ENCODE results near the gene LGMN.

The LGMN gene

DNA sequence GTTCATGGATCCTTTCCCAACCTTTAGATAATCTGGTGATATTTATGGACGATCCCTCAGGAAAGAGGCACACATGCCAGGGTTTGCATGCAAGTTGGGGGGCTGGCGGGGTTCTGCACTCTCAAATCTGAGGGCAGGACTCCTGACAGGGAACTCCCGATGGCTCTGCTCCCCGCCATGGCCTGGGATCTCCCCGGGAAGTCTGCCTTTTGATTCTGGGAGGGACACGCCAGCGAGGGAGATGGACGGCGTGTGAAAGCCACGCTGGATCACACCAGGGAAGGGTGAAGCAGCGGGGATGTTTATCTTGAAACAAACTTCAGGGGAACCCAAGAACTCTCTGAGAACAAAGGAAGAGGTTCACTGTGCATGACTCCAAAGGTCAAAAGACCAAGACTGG lies 43.6 kb downstream of the LGMN start:
- WGBS = 96% methylated on average over 11 of the region's 11 CpGs
- Histone ChIP-seq H3K4me2 (ENCODE audit: low read length, poor library complexity, severe bottlenecking) (no peak overlapping the region), H2AK5ac (ENCODE audit: low read length, severe bottlenecking) (no peak overlapping the region), H2BK120ac (ENCODE audit: low read depth, low read length) (no peak overlapping the region), H3K27ac (ENCODE audit: low read length, poor library complexity, severe bottlenecking) (no peak overlapping the region), H2AFZ (ENCODE audit: low read depth, low read length) (no peak overlapping the region), H2BK12ac (ENCODE audit: low read length in 2 of 2) (no peak overlapping the region), H2BK15ac (ENCODE audit: low read depth, poor library complexity, severe bottlenecking) (no peak overlapping the region), H3K9ac (ENCODE audit: low read length) (no peak overlapping the region), H3K4me3 (ENCODE audit: insufficient read depth in 1 of 2, low read depth in 1 of 2, low read length in 2 of 2) (no peak overlapping the region), H4K91ac (ENCODE audit: low read length) (no peak overlapping the region), H2BK5ac (ENCODE audit: low read depth, low read length, poor library complexity, severe bottlenecking) (no peak overlapping the region), H4K8ac (ENCODE audit: low read length) (no peak overlapping the region), H3K23ac (ENCODE audit: low read length in 2 of 2) (no peak overlapping the region), H3K27me3 (ENCODE audit: control insufficient read depth in 1 of 2, insufficient read depth in 1 of 2, low read length in 2 of 2) (no peaks in the 10 kb centered on the region), H3K18ac (ENCODE audit: low read depth in 1 of 2, low read length in 2 of 2) (no peak overlapping the region), H3K9me3 (ENCODE audit: control insufficient read depth, low read length) (no peaks in the 10 kb centered on the region), H3K4ac (ENCODE audit: low read depth in 1 of 2, low read length in 2 of 2) (no peak overlapping the region), H3K79me1 (replicated peaks; ENCODE audit: low read length, poor library complexity, severe bottlenecking) (no peaks in the 10 kb centered on the region), H3K14ac (ENCODE audit: low read length in 2 of 2) (no peak overlapping the region), H3K4me1 (ENCODE audit: control insufficient read depth, insufficient read depth, low read depth, low read length) (peaks cover 2% of the 10 kb centered on the region), H3K36me3 (ENCODE audit: control insufficient read depth in 1 of 2, insufficient read depth in 2 of 2, low read depth in 1 of 2, low read length in 2 of 2) (peaks cover 20 to 32% of the 10 kb centered on the region in 2 experiments)
- no peak for DNase-seq

DNA sequence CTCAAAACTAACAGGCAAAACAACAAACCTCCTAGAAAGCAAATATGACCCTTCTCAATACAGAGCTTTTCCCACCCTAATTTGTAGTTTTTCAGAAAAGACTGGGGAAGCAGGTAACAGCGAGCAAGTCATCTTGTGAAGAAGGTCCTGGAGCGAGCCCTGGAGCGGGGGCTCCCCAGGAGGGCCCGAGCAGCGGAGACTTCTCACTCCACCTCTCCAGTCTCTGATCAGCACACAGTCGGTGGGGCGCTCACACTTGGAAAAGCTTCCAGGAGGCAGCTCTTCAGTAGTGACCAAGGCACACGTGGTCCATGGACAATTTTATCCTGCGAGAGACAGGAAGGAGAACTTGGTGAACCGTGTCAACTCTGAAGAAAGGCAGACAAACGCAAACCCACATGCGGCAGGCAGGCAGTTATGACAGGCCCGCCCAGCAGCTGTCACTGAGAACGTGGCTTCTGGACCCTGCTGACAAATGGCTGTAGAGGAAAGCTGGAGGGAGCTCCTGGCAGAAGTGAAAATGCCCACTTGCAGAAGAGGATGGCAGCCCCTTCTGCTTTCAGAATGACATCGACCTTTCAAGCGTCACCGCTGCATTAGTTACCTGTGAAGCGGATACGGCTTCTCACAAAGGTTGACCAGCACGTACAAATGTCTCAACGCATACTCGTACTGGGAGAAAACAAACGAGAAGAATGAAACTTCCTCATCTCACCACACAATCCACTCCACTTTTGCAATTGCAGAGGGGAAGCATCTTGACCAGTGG lies 44.2 kb downstream of the LGMN start:
- no peaks in the 10 kb centered on the region for H3K9me3 ChIP-seq (ENCODE audit: control insufficient read depth, low read length)
- 90% methylated on average over 23 of the region's 23 CpGs for WGBS
- no peak overlapping the region for H3K4me3 ChIP-seq (ENCODE audit: insufficient read depth in 1 of 2, low read depth in 1 of 2, low read length in 2 of 2)
- H4K91ac ChIP-seq (ENCODE audit: low read length) = no peak overlapping the region
- no peak overlapping the region for H3K9ac ChIP-seq (ENCODE audit: low read length)
- H4K8ac ChIP-seq (ENCODE audit: low read length) = no peak overlapping the region
- no peak overlapping the region for H3K27ac ChIP-seq (ENCODE audit: low read length, poor library complexity, severe bottlenecking)
- H3K14ac ChIP-seq (ENCODE audit: low read length in 2 of 2) = no peak overlapping the region
- no peak overlapping the region for H3K4me2 ChIP-seq (ENCODE audit: low read length, poor library complexity, severe bottlenecking)
- H2BK15ac ChIP-seq (ENCODE audit: low read depth, poor library complexity, severe bottlenecking) = no peak overlapping the region
- no peak overlapping the region for H3K4ac ChIP-seq (ENCODE audit: low read depth in 1 of 2, low read length in 2 of 2)
- no peak overlapping the region for H3K23ac ChIP-seq (ENCODE audit: low read length in 2 of 2)
- no peak overlapping the region for H2AK5ac ChIP-seq (ENCODE audit: low read length, severe bottlenecking)
- no peak for DNase-seq
- no peak overlapping the region for H2BK5ac ChIP-seq (ENCODE audit: low read depth, low read length, poor library complexity, severe bottlenecking)
- peaks cover 2% of the 10 kb centered on the region for H3K4me1 ChIP-seq (ENCODE audit: control insufficient read depth, insufficient read depth, low read depth, low read length)
- no peak overlapping the region for H2BK12ac ChIP-seq (ENCODE audit: low read length in 2 of 2)
- no peak overlapping the region for H3K18ac ChIP-seq (ENCODE audit: low read depth in 1 of 2, low read length in 2 of 2)
- no peaks in the 10 kb centered on the region for H3K79me1 ChIP-seq (replicated peaks; ENCODE audit: low read length, poor library complexity, severe bottlenecking)
- peaks cover 20 to 27% of the 10 kb centered on the region in 2 experiments for H3K36me3 ChIP-seq (ENCODE audit: control insufficient read depth in 1 of 2, insufficient read depth in 2 of 2, low read depth in 1 of 2, low read length in 2 of 2)
- no peaks in the 10 kb centered on the region for H3K27me3 ChIP-seq (ENCODE audit: control insufficient read depth in 1 of 2, insufficient read depth in 1 of 2, low read length in 2 of 2)
- H2BK120ac ChIP-seq (ENCODE audit: low read depth, low read length) = no peak overlapping the region
- peak overlapping the region; percentile 31 for H2AFZ ChIP-seq (ENCODE audit: low read depth, low read length)

DNA sequence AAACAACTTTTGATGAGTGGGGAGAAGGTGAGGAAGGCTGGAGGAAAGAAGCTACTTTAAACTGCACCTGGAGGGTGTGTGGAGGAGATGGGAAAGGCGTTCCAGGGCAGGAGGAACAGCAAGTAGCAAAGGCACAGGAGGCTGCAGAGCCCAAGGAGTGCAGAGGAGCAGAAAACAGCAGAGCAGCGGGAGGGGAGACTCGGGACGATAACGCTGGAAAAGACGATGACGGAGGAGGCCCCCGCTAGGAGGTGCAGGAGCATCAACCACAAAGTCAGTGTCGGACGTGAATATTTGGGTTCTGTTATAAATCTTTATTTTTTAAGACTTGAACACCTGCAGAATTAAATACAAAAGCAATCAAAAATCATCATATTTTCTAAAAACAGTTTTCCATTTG lies 44.9 kb downstream of the LGMN start:
- Histone ChIP-seq H3K4me3 (ENCODE audit: insufficient read depth in 1 of 2, low read depth in 1 of 2, low read length in 2 of 2) (no peak overlapping the region), H3K23ac (ENCODE audit: low read length in 2 of 2) (no peak overlapping the region), H3K27me3 (ENCODE audit: control insufficient read depth in 1 of 2, insufficient read depth in 1 of 2, low read length in 2 of 2) (no peaks in the 10 kb centered on the region), H2BK12ac (ENCODE audit: low read length in 2 of 2) (no peak overlapping the region), H4K91ac (ENCODE audit: low read length) (no peak overlapping the region), H3K9me3 (ENCODE audit: control insufficient read depth, low read length) (no peaks in the 10 kb centered on the region), H3K36me3 (ENCODE audit: control insufficient read depth in 1 of 2, insufficient read depth in 2 of 2, low read depth in 1 of 2, low read length in 2 of 2) (peaks cover 20 to 27% of the 10 kb centered on the region in 2 experiments), H2BK120ac (ENCODE audit: low read depth, low read length) (no peak overlapping the region), H3K18ac (ENCODE audit: low read depth in 1 of 2, low read length in 2 of 2) (no peak overlapping the region), H3K9ac (ENCODE audit: low read length) (no peak overlapping the region), H3K4me1 (ENCODE audit: control insufficient read depth, insufficient read depth, low read depth, low read length) (no peaks in the 10 kb centered on the region), H3K14ac (ENCODE audit: low read length in 2 of 2) (no peak overlapping the region), H3K4me2 (ENCODE audit: low read length, poor library complexity, severe bottlenecking) (no peak overlapping the region), H3K4ac (ENCODE audit: low read depth in 1 of 2, low read length in 2 of 2) (no peak overlapping the region), H2BK5ac (ENCODE audit: low read depth, low read length, poor library complexity, severe bottlenecking) (no peak overlapping the region), H3K27ac (ENCODE audit: low read length, poor library complexity, severe bottlenecking) (no peak overlapping the region), H4K8ac (ENCODE audit: low read length) (no peak overlapping the region), H3K79me1 (replicated peaks; ENCODE audit: low read length, poor library complexity, severe bottlenecking) (no peaks in the 10 kb centered on the region), H2AK5ac (ENCODE audit: low read length, severe bottlenecking) (no peak overlapping the region), H2BK15ac (ENCODE audit: low read depth, poor library complexity, severe bottlenecking) (peak overlapping the region; percentile 20), H2AFZ (ENCODE audit: low read depth, low read length) (no peak overlapping the region)
- no peak for DNase-seq
- 97% methylated on average over 2 of the region's 10 CpGs for WGBS

DNA sequence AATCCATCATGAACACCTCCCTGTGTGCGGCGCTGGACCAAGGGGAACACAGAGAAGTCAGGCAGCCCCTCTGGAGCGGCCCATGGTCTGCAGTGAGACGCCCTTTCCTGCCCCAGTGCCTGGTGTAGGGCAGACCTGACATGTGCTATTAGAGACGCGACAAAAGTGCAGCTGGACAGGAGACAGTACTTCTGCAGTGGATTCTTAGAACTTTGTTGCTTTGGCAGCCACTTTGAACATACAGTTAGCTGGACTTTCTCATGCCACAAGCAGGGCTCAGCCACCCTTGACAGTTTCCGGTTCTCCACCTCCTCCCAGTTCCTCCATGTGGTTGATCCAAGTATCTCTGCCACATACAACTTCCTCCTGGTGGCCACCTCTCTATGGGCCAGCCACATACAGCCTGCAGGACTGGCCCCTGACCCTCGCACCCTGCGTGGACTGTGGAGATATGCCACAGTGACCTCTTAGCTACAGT lies 45.9 kb downstream of the LGMN start:
- Histone ChIP-seq H3K23ac (ENCODE audit: low read length in 2 of 2) (no peak overlapping the region), H3K4me3 (ENCODE audit: insufficient read depth in 1 of 2, low read depth in 1 of 2, low read length in 2 of 2) (no peak overlapping the region), H3K27me3 (ENCODE audit: control insufficient read depth in 1 of 2, insufficient read depth in 1 of 2, low read length in 2 of 2) (peaks cover 0 to 2% of the 10 kb centered on the region in 2 experiments), H2BK12ac (ENCODE audit: low read length in 2 of 2) (no peak overlapping the region), H3K18ac (ENCODE audit: low read depth in 1 of 2, low read length in 2 of 2) (no peak overlapping the region), H2BK120ac (ENCODE audit: low read depth, low read length) (no peak overlapping the region), H2BK15ac (ENCODE audit: low read depth, poor library complexity, severe bottlenecking) (no peak overlapping the region), H4K91ac (ENCODE audit: low read length) (no peak overlapping the region), H3K9ac (ENCODE audit: low read length) (no peak overlapping the region), H4K8ac (ENCODE audit: low read length) (peak overlapping the region; percentile 9), H3K4ac (ENCODE audit: low read depth in 1 of 2, low read length in 2 of 2) (no peak overlapping the region), H3K4me2 (ENCODE audit: low read length, poor library complexity, severe bottlenecking) (no peak overlapping the region), H3K14ac (ENCODE audit: low read length in 2 of 2) (no peak overlapping the region), H2AK5ac (ENCODE audit: low read length, severe bottlenecking) (no peak overlapping the region), H3K4me1 (ENCODE audit: control insufficient read depth, insufficient read depth, low read depth, low read length) (no peaks in the 10 kb centered on the region), H3K27ac (ENCODE audit: low read length, poor library complexity, severe bottlenecking) (no peak overlapping the region), H3K79me1 (replicated peaks; ENCODE audit: low read length, poor library complexity, severe bottlenecking) (no peaks in the 10 kb centered on the region), H2AFZ (ENCODE audit: low read depth, low read length) (no peak overlapping the region), H2BK5ac (ENCODE audit: low read depth, low read length, poor library complexity, severe bottlenecking) (no peak overlapping the region), H3K9me3 (ENCODE audit: control insufficient read depth, low read length) (no peaks in the 10 kb centered on the region), H3K36me3 (ENCODE audit: control insufficient read depth in 1 of 2, insufficient read depth in 2 of 2, low read depth in 1 of 2, low read length in 2 of 2) (peaks cover 20 to 27% of the 10 kb centered on the region in 2 experiments)
- whole genome bisulfite sequencing = 97% methylated on average over 9 of the region's 9 CpGs
- no peak for DNase-seq

Measured in mesenchymal stem cell (in vitro differentiated cells and primary cell).